CD4-positive, alpha-beta T cell treated with Interleukin-1 beta for 1 hour (primary cell): Measurements from ENCODE around the gene SIGLEC12.
A peak's percentile ranks its signal among the peaks of the same experiment; 100 is the strongest.
"Not testable (repeated sequence)": the region's sequence is repeated elsewhere in the genome, so short reads cannot be mapped to it uniquely, and the experiment has no call there.

Experiments used
- DNase-seq, 2 donors: peaks; one replicate each; pipeline ENCODE4 v3.0.0-alpha.2; 2020 to 2022

The SIGLEC12 gene

DNA sequence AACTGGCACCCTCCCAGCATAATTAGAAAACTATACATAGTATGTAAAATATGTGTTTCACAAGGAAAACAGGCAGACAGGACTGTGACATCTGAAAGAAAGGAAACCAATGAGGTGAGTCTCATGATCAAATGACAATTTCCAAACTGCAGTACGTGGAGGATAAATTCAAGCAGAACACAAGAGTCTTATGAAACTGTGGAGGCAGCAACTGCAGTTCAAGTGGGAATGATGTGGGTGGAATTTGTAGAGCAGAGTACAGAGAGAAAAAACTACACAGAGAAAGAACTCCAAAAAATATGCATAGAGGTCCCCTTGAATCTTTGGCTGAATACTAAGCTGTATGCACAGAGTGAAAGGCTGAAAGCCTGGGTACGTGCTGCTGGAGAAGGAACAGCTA, 20.2 kb upstream of the SIGLEC12 start:
- no peak for DNase-seq

DNA sequence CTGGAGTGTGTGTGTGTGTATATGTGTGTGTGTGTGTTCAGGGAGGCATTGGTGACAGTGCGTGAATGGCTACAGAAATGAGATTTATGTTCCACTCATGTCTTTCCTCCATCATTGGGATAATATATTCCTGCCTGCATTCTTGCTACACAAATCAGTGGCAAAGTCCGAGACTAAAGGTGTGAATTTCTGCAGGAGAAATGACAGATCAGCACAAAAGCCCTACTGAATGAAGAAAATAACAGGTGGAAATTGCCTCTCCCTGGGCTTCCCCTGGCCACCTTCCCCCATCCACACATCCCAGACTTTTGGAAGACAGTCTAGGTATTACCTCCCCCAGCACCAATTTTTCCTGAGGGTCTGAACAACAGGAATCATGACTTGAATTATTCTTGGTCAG, 19.8 kb upstream of the SIGLEC12 start:
- DNase-seq: no peak

DNA sequence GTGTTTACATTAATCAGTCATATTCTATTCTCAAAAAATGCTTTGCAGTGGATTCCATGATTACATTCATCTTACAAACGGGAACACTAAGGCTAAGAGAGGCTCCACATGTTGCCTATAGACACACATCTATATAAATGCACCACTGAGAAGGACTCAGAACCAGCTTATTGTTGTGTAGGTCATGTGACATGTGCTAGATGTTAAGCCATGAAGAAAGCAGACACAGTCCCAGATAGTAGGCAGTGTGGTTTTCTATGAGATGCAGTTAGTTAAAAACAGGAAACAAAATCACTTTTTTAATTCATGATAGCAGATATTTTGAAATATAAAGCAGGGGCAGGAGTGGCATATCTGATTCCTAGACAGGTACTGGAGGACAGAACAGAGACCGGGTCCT, 19.1 kb upstream of the SIGLEC12 start:
- no peak for DNase-seq

DNA sequence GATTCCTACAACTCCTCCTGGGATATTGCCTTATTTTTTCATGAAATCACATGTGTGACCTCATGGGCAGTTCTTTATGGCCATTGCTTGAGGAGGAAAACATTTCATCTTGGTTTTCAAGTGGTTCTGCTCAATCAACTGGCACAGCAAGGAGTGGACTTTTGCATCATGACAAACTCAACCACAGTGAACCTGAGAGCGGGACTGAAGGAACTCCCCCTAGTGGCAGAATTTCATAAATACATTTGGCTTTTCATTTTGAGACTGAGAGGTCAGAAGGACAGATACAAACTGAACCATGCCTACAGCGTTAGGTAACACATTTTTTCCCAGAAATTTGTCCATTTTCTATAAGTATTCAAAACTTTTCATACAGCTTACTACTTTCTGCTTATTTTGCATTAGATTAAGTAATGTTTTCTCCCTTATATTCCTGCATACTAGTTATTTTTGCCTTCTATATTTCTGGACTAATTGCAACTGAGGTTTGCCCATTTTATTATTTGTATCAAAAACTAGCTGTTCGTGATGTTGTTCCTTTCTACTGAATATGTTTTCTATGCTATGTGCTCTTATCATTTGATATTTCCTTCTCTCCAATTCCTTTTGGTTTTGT, 13.4 kb upstream of the SIGLEC12 start:
- peak in 1 of 2 donors; percentile 53 for DNase-seq

GRCh38 chr19:51513968-51514367, 12.4 kb upstream of the SIGLEC12 start:
- DNase-seq: no peak

GRCh38 chr19:51511353-51511752, 9.8 kb upstream of the SIGLEC12 start:
- DNase-seq: no peak

DNA sequence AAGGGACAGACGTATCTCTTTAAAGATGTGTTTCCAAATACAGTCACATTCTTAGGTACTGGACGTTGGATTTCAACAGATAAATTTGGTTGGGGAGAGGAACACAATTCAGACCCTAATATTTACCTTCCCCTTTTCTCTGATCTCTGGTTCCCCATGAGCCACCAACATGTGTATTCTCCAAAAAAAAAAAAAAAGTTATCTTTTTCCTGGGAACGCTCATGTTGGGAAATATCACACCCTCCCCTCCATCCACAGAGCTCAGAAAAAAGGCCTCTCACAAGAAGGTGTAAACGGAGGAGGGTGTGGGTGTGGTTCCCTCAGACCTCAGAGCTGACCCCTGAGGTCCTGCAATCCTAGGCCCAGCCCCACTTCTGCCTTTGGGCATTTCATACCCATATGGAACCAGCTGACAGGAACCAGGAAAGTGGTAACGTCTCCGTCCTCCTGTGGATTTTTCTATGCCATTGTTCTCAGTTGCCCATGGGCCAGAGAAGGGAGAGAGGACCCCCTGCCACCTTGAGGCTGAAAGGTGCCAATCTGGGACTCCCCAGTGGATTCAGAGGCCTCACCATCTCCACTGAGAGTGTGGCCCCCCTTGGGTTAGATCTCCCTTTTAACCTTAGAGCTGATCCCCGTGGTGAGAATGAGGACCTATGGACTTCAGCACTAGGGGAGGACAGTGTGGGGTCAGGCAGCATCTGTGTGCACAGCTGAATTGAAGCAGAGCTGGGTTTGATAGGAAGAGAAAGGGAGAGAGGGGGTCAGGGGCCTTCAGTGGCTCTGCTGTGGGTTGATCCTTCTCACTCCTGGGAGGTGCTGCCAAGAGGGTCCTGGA, 8.4 kb upstream of the SIGLEC12 start:
- DNase-seq: no peak

DNA sequence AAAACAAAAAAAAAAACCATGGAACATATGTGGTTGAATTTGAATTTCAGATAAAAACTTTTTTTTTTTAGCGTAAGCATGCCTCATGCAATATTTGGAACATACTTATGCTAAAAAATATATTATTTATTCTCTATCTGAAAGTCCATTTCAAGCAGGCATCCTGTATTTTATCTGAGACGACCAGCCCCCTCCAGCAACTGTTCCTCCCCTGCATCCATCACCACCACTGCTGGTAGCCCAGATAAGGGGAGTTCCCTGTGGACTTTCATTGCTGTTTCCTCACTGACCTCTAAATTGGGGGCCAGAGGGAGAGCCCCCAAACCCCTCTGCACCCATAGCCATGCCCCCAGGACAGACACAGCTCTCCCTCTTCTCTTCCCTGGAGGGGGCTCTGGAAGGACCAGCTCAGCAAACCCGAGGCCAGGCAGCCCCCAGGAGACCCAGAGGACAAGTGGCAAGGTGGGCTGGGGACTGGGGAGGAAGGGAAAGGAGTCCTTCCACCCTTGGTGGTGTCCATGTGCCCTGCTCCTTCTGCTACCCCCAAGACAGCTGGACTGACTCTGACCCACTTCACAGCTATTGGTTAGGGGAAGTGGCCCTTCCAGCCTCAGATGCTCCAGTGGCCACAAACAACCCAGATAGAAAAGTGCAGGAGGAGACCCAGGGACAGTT, 6.6 kb upstream of the SIGLEC12 start:
- no peak for DNase-seq

DNA sequence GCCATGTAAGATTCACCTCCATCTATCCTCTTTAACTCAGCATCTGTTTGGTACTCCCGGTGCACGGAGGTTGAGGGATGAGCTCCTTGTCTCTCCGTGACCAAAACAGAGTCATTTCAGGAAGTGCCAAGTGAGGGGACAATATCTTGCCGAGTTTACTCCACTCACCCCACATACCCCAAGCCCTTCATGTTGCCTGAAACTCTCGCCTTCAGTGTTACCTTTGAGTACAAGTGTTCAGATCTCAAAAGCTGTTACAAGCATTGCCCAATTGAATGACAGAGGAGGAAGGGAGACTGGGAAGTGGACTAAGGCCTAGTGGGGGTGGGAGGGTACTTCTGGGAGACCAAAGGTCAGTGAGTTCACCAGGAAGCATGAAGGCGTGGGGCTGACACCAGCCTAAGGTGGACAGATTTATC, 6.0 kb upstream of the SIGLEC12 start:
- no peak for DNase-seq

GRCh38 chr19:51507192-51507591, 5.6 kb upstream of the SIGLEC12 start:
- no peak for DNase-seq

- no peak for DNase-seq
Measured at GRCh38 chr19:51505904-51506303, 4.3 kb upstream of the SIGLEC12 start.

GRCh38 chr19:51503896-51504295, 2.3 kb upstream of the SIGLEC12 start:
- no peak for DNase-seq

GRCh38 chr19:51503286-51503817, 1.8 kb upstream of the SIGLEC12 start:
- DNase-seq: no peak

DNA sequence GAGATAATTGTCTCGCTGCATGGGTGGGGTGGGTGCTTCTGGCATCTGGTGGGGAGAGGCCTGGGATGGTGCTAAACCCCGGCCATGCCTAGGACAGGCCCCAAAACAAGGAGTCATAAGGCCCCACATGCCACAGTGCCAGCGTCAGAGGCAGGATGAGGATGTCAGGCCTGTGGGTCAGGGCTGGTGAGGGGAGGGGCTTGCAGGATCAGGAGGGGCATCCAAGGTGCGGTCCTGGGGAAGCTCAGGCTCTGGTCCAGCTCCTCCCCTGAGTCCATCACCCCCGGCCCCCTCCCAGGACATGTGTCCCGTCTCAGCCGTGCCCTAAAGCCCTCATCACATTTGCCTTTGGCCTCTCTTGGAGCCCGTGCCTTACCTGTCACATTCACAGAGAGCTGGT, 669 bp downstream of the SIGLEC12 start:
- not testable (repeated sequence) for DNase-seq

GRCh38 chr19:51497666-51498065, 3.9 kb downstream of the SIGLEC12 start:
- DNase-seq: no peak

- DNase-seq: no peak
Measured at GRCh38 chr19:51493776-51494175, 7.8 kb downstream of the SIGLEC12 start.

DNA sequence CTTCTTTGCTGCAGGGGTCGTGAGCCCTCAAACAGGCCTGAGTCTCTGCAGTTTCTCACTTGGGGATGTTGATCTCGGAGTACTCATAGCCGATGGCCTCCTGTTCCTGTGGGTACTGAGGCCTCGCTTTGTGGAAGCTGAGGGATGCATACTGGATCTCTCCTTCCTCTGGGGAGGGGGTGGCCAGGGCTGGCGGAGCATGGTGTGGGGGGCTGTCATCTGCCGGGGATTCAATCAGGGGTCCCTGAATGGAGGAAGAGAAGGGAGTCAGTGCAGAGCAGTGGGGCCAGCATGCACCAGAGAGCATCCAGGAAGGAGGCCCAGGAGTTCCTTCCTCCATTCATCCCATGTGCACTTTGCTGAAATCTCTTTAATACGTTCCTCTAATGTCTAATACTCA, 10.0 kb downstream of the SIGLEC12 start:
- DNase-seq: no peak

DNA sequence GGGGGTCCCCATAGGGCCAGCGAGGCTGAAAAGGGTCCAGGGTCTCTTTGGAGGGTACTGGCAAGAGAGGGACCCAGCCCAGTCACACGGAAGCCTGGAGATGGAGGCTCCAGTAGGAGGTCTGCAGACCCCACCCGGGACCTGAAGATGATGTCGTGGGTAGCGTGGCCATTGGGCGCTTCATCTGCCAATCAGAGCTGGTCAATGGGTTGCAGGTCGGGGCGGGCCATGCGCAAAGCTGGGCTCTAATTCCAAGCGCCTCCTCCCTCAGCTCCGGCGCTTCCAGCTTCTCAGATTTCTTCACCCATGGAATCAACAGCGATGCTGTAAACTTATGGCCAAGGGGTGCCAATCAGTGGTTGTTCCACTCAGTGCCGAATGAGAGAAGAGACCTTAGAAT, 10.9 kb downstream of the SIGLEC12 start:
- DNase-seq: no peak

GRCh38 chr19:51489113-51489512, 12.5 kb downstream of the SIGLEC12 start:
- no peak for DNase-seq

- no peak for DNase-seq
Measured at GRCh38 chr19:51488491-51488890, 13.1 kb downstream of the SIGLEC12 start.

GRCh38 chr19:51485960-51486660, 15.5 kb downstream of the SIGLEC12 start:
- DNase-seq: no peak

- DNase-seq: no peak
Measured at GRCh38 chr19:51480590-51480989, 21.0 kb downstream of the SIGLEC12 start.
